ENCODE measurements around the gene EVPLL.

EVPLL gene

GRCh38 chr17:18377437-18378204 lies at the start of gene EVPLL:
TSS of gene EVPLL (plus strand) at chr17:18377778. CDS start at chr17:18380938, 3,160 bp downstream.
- Histone ChIP-seq H3K27me3 (ENCODE audit: control insufficient read depth, low read length) (no peaks in the 10 kb centered on the region; the same call in 1 of the 2 replicates), H3K79me2 (ENCODE audit: control insufficient read depth, low read length) (no peaks in the 10 kb centered on the region), H4K20me1 (ENCODE audit: control insufficient read depth, insufficient read depth, low read depth, low read length) (no peaks in the 10 kb centered on the region), H3K9me2 (replicated peaks; ENCODE audit: control insufficient read depth, low read length) (no peaks in the 10 kb centered on the region), H3K36me3 (ENCODE audit: control insufficient read depth, low read length) (no peaks in the 10 kb centered on the region), H3K4me3 (ENCODE audit: low read length) (no peak within 1 kb of the TSS), H3K4me1 (ENCODE audit: control insufficient read depth, low read length) (no peaks in the 10 kb centered on the region), H3K9me3 (ENCODE audit: control insufficient read depth, insufficient read depth, low read length) (no peaks in the 10 kb centered on the region), H3K4me2 (ENCODE audit: low read length) (no peak within 1 kb of the TSS), H3K27ac (ENCODE audit: low read depth, low read length) (no peak within 1 kb of the TSS), H3F3A (ENCODE audit: control insufficient read depth, insufficient read depth) (no peaks in the 10 kb centered on the region)
- TF ChIP-seq CTCF (IDR thresholded peaks at IDR 0.05; ENCODE audit: low read depth, low read length, poor library complexity, severe bottlenecking) (no peak), EZH2phosphoT487 (IDR thresholded peaks at IDR 0.05; ENCODE audit: borderline replicate concordance, low read length) (no peak)

GRCh38 chr17:18328643-18329204 lies 48.9 kb upstream of the EVPLL start:
- no peak for TF ChIP-seq EZH2phosphoT487 (IDR thresholded peaks at IDR 0.05; ENCODE audit: borderline replicate concordance, low read length)
- TF ChIP-seq CTCF (IDR thresholded peaks at IDR 0.05; ENCODE audit: low read depth, low read length, poor library complexity, severe bottlenecking): no peak
- H3K79me2 ChIP-seq (ENCODE audit: control insufficient read depth, low read length): no peaks in the 10 kb centered on the region
- no peak overlapping the region for H3K27ac ChIP-seq (ENCODE audit: low read depth, low read length)
- H3K4me2 ChIP-seq (ENCODE audit: low read length): no peak overlapping the region
- H3K4me3 ChIP-seq (ENCODE audit: low read length): no peak overlapping the region
- no peaks in the 10 kb centered on the region for H3K9me3 ChIP-seq (ENCODE audit: control insufficient read depth, insufficient read depth, low read length)
- no peaks in the 10 kb centered on the region for H3K27me3 ChIP-seq (ENCODE audit: control insufficient read depth, low read length)
- no peaks in the 10 kb centered on the region for H3K9me2 ChIP-seq (replicated peaks; ENCODE audit: control insufficient read depth, low read length)
- no peaks in the 10 kb centered on the region for H3F3A ChIP-seq (ENCODE audit: control insufficient read depth, insufficient read depth)
- H3K4me1 ChIP-seq (ENCODE audit: control insufficient read depth, low read length): no peaks in the 10 kb centered on the region
- no peaks in the 10 kb centered on the region for H4K20me1 ChIP-seq (ENCODE audit: control insufficient read depth, insufficient read depth, low read depth, low read length)
- peaks cover 74% of the 10 kb centered on the region for H3K36me3 ChIP-seq (ENCODE audit: control insufficient read depth, low read length)

GRCh38 chr17:18331879-18332278 lies 45.7 kb upstream of the EVPLL start:
- Histone ChIP-seq H3K9me2 (replicated peaks; ENCODE audit: control insufficient read depth, low read length) (no peaks in the 10 kb centered on the region), H3F3A (ENCODE audit: control insufficient read depth, insufficient read depth) (no peaks in the 10 kb centered on the region), H3K9me3 (ENCODE audit: control insufficient read depth, insufficient read depth, low read length) (no peaks in the 10 kb centered on the region), H3K79me2 (ENCODE audit: control insufficient read depth, low read length) (no peaks in the 10 kb centered on the region), H4K20me1 (ENCODE audit: control insufficient read depth, insufficient read depth, low read depth, low read length) (no peaks in the 10 kb centered on the region), H3K4me2 (ENCODE audit: low read length) (no peak overlapping the region), H3K36me3 (ENCODE audit: control insufficient read depth, low read length) (peaks cover 72% of the 10 kb centered on the region), H3K27ac (ENCODE audit: low read depth, low read length) (no peak overlapping the region), H3K27me3 (ENCODE audit: control insufficient read depth, low read length) (no peaks in the 10 kb centered on the region), H3K4me1 (ENCODE audit: control insufficient read depth, low read length) (no peaks in the 10 kb centered on the region), H3K4me3 (ENCODE audit: low read length) (no peak overlapping the region)
- no peak for TF ChIP-seq CTCF (IDR thresholded peaks at IDR 0.05; ENCODE audit: low read depth, low read length, poor library complexity, severe bottlenecking)
- TF ChIP-seq EZH2phosphoT487 (IDR thresholded peaks at IDR 0.05; ENCODE audit: borderline replicate concordance, low read length): no peak
